ENCODE results near the gene PRKCZ.

Gene PRKCZ

GRCh38 chr1:2124446-2125198, 74.4 kb downstream of the PRKCZ start:
- no peak for DNase-seq

GRCh38 chr1:2125350-2126211, 75.4 kb downstream of the PRKCZ start:
- no peak for DNase-seq

GRCh38 chr1:2126331-2127186, 76.3 kb downstream of the PRKCZ start:
- no peak for DNase-seq

GRCh38 chr1:2127187-2128145, 77.3 kb downstream of the PRKCZ start:
- DNase-seq = peak; percentile 66

- DNase-seq = no peak
Measured at GRCh38 chr1:2128189-2128901, 78.1 kb downstream of the PRKCZ start.

GRCh38 chr1:2129256-2129943, 79.2 kb downstream of the PRKCZ start:
- DNase-seq = no peak

- no peak for DNase-seq
Measured at GRCh38 chr1:2130156-2130555, 79.9 kb downstream of the PRKCZ start.

GRCh38 chr1:2130871-2131289, 80.7 kb downstream of the PRKCZ start:
- no peak for DNase-seq

- peak; percentile 61 for DNase-seq
Measured at GRCh38 chr1:2132222-2133038, 82.2 kb downstream of the PRKCZ start.

GRCh38 chr1:2133039-2133878, 83.0 kb downstream of the PRKCZ start:
- DNase-seq = peak; percentile 98

GRCh38 chr1:2133879-2134215, 83.6 kb downstream of the PRKCZ start:
- no peak for DNase-seq

- no peak for DNase-seq
Measured at GRCh38 chr1:2134266-2134620, 84.0 kb downstream of the PRKCZ start.

GRCh38 chr1:2134621-2135307, 84.6 kb downstream of the PRKCZ start:
- DNase-seq = no peak

- DNase-seq = no peak
Measured at GRCh38 chr1:2135441-2135841, 85.2 kb downstream of the PRKCZ start.

GRCh38 chr1:2135941-2136340, 85.7 kb downstream of the PRKCZ start:
- DNase-seq = no peak

GRCh38 chr1:2136386-2137235, 86.4 kb downstream of the PRKCZ start:
- DNase-seq = no peak

Measured in hematopoietic multipotent progenitor cell treated with erythropoietin and hydrocortisone succinate and interleukin-3 and kit ligand, for 4 days (in vitro differentiated cells).